ENCODE results near the gene HYAL1. TPM values are rescaled to one million over a fixed set of nuclear protein-coding genes. Genes with fewer than 3 reads are reported as not detected.
"Not testable (repeated sequence)": the region's sequence is repeated elsewhere in the genome, so short reads cannot be mapped to it uniquely, and the experiment has no call there.

The HYAL1 gene
- total and polyA plus RNA-seq, 7 donors: 2.4 to 15.1 (median 4.6) TPM

DNA sequence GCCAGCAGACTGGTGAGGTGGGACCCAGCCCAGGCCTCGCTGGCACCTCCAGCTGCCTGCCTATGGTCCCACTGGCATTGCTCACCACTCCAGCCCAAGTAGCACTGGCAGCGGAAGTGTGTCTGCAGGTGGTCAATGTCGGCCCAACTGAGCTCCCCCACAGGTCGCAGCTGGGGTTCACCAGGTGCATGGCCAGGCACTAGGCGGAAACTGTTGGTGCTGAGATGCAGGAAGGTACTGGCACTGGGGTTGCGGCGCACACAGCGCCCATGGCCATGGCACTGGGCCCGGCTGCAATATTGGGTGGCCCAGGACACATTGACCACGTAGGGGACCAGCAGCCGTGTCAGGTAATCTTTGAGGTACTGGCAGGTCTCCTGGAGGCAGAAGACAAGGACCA, 14.8 kb upstream of the HYAL1 start:
- no peak overlapping the region for H3K4me3 ChIP-seq
- TF ChIP-seq CTCF (IDR thresholded peaks at IDR 0.05): no peak
- no peak for TF ChIP-seq POLR2A (IDR thresholded peaks at IDR 0.05)
- TF ChIP-seq EP300 (IDR thresholded peaks at IDR 0.05): no peak
- no peak for TF ChIP-seq POLR2AphosphoS5 (IDR thresholded peaks at IDR 0.05)
- no peaks in the 10 kb centered on the region for H3K9me3 ChIP-seq
- H3K27me3 ChIP-seq: no peaks in the 10 kb centered on the region
- intact Hi-C loops (cut with DNase I): no loop called here
- peaks cover 0 to 56% (median 52%) of the 10 kb centered on the region in 4 donors for H3K4me1 ChIP-seq
- peaks cover 0 to 45% (median 6%) of the 10 kb centered on the region in 4 donors for H3K36me3 ChIP-seq
- peak overlapping the region in 2 of 4 donors; percentile 31 to 45 for H3K27ac ChIP-seq
- 82 to 85% methylated on average over 11 of the region's 11 CpGs for whole genome bisulfite sequencing, 2 donors
- DNase-seq: no peak

- 30 to 64% methylated on average over 6 of the region's 6 CpGs for WGBS, 2 donors
- Histone ChIP-seq H3K9me3 (no peaks in the 10 kb centered on the region), H3K27ac (peak overlapping the region; percentile 6 to 45 (median 22)), H3K27me3 (no peaks in the 10 kb centered on the region), H3K4me3 (no peak overlapping the region), H3K36me3 (peaks cover 0 to 45% (median 6%) of the 10 kb centered on the region in 4 donors), H3K4me1 (peaks cover 0 to 48% (median 45%) of the 10 kb centered on the region in 4 donors)
- TF ChIP-seq POLR2AphosphoS5 (IDR thresholded peaks at IDR 0.05) (no peak), POLR2A (IDR thresholded peaks at IDR 0.05) (no peak), EP300 (IDR thresholded peaks at IDR 0.05) (no peak), CTCF (IDR thresholded peaks at IDR 0.05) (no peak)
- DNase-seq: no peak
- intact Hi-C loops (cut with DNase I): no loop called here
These were observed 13.9 kb upstream of the HYAL1 start for GRCh38 chr3:50317300-50317699.

GRCh38 chr3:50316657-50317242, 13.4 kb upstream of the HYAL1 start:
- TF ChIP-seq EP300 (IDR thresholded peaks at IDR 0.05) (no peak), POLR2AphosphoS5 (IDR thresholded peaks at IDR 0.05) (no peak), CTCF (IDR thresholded peaks at IDR 0.05) (no peak), POLR2A (IDR thresholded peaks at IDR 0.05) (no peak)
- H3K36me3 ChIP-seq: peaks cover 0 to 45% (median 6%) of the 10 kb centered on the region in 4 donors
- no peaks in the 10 kb centered on the region for H3K27me3 ChIP-seq
- no peak for DNase-seq
- no peak overlapping the region for H3K4me3 ChIP-seq
- H3K9me3 ChIP-seq: no peaks in the 10 kb centered on the region
- peak overlapping the region; percentile 6 to 45 (median 22) for H3K27ac ChIP-seq
- intact Hi-C loops (cut with DNase I): no loop called here
- H3K4me1 ChIP-seq: peaks cover 0 to 43% (median 40%) of the 10 kb centered on the region in 4 donors
- 12 to 47% methylated on average over 9 of the region's 9 CpGs for WGBS, 2 donors

DNA sequence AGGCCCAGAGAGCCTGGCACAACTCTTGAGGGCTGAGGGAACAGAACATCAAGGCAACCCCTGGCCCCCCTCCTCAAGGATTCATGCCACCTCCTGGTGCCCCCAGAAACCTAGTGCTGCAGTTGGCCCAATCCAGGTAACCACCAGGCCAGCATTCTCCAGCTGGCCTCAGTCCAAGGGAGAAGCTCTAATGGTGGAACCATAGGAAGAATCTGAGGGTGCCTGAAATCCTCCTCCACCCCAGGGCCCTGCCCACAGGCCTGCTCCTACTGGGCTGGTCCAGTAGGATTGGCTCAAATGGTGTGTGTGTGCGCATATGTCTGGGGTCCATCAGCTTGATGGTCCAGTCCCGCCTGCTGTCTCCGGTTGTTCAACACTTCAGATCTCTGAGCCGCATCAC, 11.4 kb upstream of the HYAL1 start:
- Histone ChIP-seq H3K27ac (no peak overlapping the region), H3K27me3 (no peaks in the 10 kb centered on the region), H3K36me3 (peaks cover 0 to 44% (median 6%) of the 10 kb centered on the region in 4 donors), H3K4me3 (no peak overlapping the region), H3K9me3 (no peaks in the 10 kb centered on the region), H3K4me1 (peaks cover 0 to 33% (median 29%) of the 10 kb centered on the region in 4 donors)
- 95 to 96% methylated on average over 4 of the region's 4 CpGs for WGBS, 2 donors
- intact Hi-C loops (cut with DNase I): no loop called here
- no peak for DNase-seq
- no peak for TF ChIP-seq EP300 (IDR thresholded peaks at IDR 0.05)
- TF ChIP-seq POLR2AphosphoS5 (IDR thresholded peaks at IDR 0.05): no peak
- no peak for TF ChIP-seq POLR2A (IDR thresholded peaks at IDR 0.05)
- TF ChIP-seq CTCF (IDR thresholded peaks at IDR 0.05): no peak

DNA sequence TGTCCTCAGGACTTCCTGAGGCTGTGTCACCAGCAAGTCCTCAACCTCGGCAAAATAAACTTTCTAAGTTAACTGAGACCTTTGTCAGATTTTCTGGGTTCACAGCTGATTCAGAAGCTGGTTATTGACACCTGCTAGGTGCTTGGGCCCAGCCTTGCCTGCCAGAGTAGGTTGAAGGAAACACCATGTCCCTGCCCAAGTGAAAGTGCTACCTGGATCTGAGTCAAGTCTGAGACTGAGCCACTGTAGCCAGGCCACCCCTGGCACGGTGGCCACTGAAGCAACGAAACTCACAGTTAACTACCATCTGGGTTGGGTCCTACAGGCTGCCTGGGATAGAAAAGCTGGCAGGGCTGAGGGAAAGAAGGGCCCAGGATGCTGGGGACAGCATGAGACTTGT, 11.0 kb upstream of the HYAL1 start:
- 84 to 89% methylated on average over 3 of the region's 3 CpGs for WGBS, 2 donors
- H3K4me3 ChIP-seq: no peak overlapping the region
- intact Hi-C loops (cut with DNase I): no loop called here
- H3K27ac ChIP-seq: no peak overlapping the region
- H3K36me3 ChIP-seq: peaks cover 0 to 39% (median 6%) of the 10 kb centered on the region in 4 donors
- H3K27me3 ChIP-seq: no peaks in the 10 kb centered on the region
- no peak for TF ChIP-seq POLR2AphosphoS5 (IDR thresholded peaks at IDR 0.05)
- peaks cover 0 to 28% (median 24%) of the 10 kb centered on the region in 4 donors for H3K4me1 ChIP-seq
- DNase-seq: no peak
- no peaks in the 10 kb centered on the region for H3K9me3 ChIP-seq

DNA sequence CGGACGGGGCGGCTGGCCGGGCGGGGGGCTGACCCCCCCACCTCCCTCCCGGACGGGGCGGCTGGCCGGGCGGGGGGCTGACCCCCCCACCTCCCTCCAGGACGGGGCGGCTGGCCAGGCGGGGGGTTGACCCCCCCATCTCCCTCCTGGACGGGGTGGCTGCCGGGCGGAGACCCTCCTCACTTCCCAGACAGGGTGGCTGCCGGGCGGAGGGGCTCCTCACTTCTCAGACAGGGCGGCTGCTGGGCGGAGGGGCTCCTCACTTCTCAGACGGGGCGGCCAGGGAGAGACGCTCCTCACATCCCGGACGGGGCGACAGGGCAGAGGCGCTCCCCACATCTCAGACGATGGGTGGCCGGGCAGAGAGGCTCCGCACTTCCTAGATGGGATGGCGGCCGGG, 8.7 kb upstream of the HYAL1 start:
- H3K4me1 ChIP-seq; H3K4me3 ChIP-seq; intact Hi-C loops (cut with DNase I); H3K9me3 ChIP-seq; DNase-seq; H3K27me3 ChIP-seq; H3K27ac ChIP-seq: not testable (repeated sequence)
- WGBS, 2 donors: 92 to 93% methylated on average over 32 of the region's 32 CpGs
- peaks cover 0 to 17% (median 2%) of the 10 kb centered on the region in 4 donors for H3K36me3 ChIP-seq
